ENCODE results near the gene CD2BP2. TPM values are rescaled to one million over a fixed set of nuclear protein-coding genes. Genes with fewer than 3 reads are reported as not detected.

CD2BP2 gene
- total and polyA plus RNA-seq, 2 of the 13 experiments (the other 11 are each of a cell fraction or from before 2014, with no cell fraction given): 24.9 to 54.6 TPM

DNA sequence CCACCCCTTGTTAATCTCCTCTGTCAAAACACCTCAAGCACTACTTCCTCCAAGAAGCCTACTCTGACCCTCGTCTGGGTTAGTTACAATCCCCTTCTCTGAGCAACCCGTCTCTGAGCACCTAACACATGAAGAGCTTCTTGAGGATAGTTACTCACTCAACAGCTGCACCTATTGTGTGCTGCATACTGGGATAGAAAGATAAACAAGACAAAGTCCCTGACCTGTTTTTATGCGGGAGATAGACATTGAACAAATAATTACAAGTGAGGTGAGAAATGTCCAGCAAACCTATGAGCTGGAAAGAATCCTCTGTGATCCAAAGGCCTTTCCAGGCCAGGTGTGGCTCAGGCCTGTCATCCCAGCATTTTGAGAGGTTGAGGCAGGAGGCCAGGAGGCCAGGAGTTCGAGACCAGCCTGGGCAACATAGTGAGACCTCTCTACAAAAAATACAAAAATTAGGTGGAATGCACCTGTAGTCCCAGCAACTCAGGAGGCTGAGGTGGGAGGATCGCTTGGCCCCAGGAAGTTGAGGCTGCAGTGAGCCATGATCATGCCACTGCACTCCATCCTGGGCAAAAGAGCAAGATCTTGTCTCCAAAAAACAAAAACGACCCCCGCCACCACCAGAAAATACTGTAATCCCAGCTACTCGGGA is 46.8 kb upstream of the CD2BP2 start (continued):
- TF ChIP-seq, protein P1, sequence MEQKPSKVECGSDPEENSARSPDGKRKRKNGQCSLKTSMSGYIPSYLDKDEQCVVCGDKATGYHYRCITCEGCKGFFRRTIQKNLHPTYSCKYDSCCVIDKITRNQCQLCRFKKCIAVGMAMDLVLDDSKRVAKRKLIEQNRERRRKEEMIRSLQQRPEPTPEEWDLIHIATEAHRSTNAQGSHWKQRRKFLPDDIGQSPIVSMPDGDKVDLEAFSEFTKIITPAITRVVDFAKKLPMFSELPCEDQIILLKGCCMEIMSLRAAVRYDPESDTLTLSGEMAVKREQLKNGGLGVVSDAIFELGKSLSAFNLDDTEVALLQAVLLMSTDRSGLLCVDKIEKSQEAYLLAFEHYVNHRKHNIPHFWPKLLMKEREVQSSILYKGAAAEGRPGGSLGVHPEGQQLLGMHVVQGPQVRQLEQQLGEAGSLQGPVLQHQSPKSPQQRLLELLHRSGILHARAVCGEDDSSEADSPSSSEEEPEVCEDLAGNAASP (CRISPR knock-in tag; IDR thresholded peaks at IDR 0.05; ENCODE audit: borderline replicate concordance): peak; percentile 87; the same call in 1 of the 2 replicates
- TF ChIP-seq PCBP2 (optimal IDR thresholded peaks at IDR 0.05; ENCODE audit: low read depth, low read length, poor library complexity, severe bottlenecking) (no peak), SIX1 (CRISPR knock-in tag; IDR thresholded peaks at IDR 0.05; ENCODE audit: borderline replicate concordance) (peak; percentile 63; the same call in 1 of the 2 replicates), ATF7 (IDR thresholded peaks at IDR 0.05) (no peak), ATF7 (CRISPR knock-in tag; IDR thresholded peaks at IDR 0.05) (no peak), TP53 (CRISPR knock-in tag; conservative IDR thresholded peaks at IDR 0.05) (no peak), ZNF232 (CRISPR knock-in tag; IDR thresholded peaks at IDR 0.05; ENCODE audit: borderline replicate concordance) (no peak; the same call in 1 of the 2 replicates), KDM3A (CRISPR knock-in tag; IDR thresholded peaks at IDR 0.05; ENCODE audit: low read depth) (no peak; the same call in 1 of the 2 replicates), RARA (CRISPR knock-in tag; IDR thresholded peaks at IDR 0.05) (peak; percentile 88), ZNF598 (CRISPR knock-in tag; IDR thresholded peaks at IDR 0.05; ENCODE audit: borderline replicate concordance) (peak; percentile 67; the same call in 1 of the 2 replicates), FOXA3 (CRISPR knock-in tag; IDR thresholded peaks at IDR 0.05) (peak; percentile 96), ZFY (CRISPR knock-in tag; IDR thresholded peaks at IDR 0.05) (peak; percentile 78), ZSCAN29 (CRISPR knock-in tag; conservative IDR thresholded peaks at IDR 0.05) (peak; percentile 66; the same call in 1 of the 2 replicates), ZNF430 (CRISPR knock-in tag; IDR thresholded peaks at IDR 0.05) (0 out of 2 replicates have a peak, but pooled peaks have one; percentile 18), MED13 (CRISPR knock-in tag; IDR thresholded peaks at IDR 0.05) (no peak), BORCS8-MEF2B (CRISPR knock-in tag; IDR thresholded peaks at IDR 0.05) (peak; percentile 37; the same call in 1 of the 2 replicates), ZNF441 (CRISPR knock-in tag; IDR thresholded peaks at IDR 0.05; ENCODE audit: borderline replicate concordance) (peak; percentile 78), SOX5 (CRISPR knock-in tag; IDR thresholded peaks at IDR 0.05; ENCODE audit: borderline replicate concordance) (peak; percentile 96), MTA1 (CRISPR knock-in tag; IDR thresholded peaks at IDR 0.05; ENCODE audit: borderline replicate concordance) (0 out of 2 replicates have a peak, but pooled peaks have one; percentile 23), ZNF431 (CRISPR knock-in tag; IDR thresholded peaks at IDR 0.05; ENCODE audit: borderline replicate concordance, low read depth) (no peak)
- TF ChIP-seq, protein P2, sequence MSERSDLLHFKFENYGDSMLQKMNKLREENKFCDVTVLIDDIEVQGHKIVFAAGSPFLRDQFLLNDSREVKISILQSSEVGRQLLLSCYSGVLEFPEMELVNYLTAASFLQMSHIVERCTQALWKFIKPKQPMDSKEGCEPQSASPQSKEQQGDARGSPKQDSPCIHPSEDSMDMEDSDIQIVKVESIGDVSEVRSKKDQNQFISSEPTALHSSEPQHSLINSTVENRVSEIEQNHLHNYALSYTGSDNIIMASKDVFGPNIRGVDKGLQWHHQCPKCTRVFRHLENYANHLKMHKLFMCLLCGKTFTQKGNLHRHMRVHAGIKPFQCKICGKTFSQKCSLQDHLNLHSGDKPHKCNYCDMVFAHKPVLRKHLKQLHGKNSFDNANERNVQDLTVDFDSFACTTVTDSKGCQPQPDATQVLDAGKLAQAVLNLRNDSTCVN (CRISPR knock-in tag; IDR thresholded peaks at IDR 0.05; ENCODE audit: borderline replicate concordance): no peak
- TF ChIP-seq, protein P3, sequence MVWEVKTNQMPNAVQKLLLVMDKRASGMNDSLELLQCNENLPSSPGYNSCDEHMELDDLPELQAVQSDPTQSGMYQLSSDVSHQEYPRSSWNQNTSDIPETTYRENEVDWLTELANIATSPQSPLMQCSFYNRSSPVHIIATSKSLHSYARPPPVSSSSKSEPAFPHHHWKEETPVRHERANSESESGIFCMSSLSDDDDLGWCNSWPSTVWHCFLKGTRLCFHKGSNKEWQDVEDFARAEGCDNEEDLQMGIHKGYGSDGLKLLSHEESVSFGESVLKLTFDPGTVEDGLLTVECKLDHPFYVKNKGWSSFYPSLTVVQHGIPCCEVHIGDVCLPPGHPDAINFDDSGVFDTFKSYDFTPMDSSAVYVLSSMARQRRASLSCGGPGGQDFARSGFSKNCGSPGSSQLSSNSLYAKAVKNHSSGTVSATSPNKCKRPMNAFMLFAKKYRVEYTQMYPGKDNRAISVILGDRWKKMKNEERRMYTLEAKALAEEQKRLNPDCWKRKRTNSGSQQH (CRISPR knock-in tag; IDR thresholded peaks at IDR 0.05; ENCODE audit: low read depth): peak; percentile 59; the same call in 1 of the 2 replicates
- TF ChIP-seq, protein P4, sequence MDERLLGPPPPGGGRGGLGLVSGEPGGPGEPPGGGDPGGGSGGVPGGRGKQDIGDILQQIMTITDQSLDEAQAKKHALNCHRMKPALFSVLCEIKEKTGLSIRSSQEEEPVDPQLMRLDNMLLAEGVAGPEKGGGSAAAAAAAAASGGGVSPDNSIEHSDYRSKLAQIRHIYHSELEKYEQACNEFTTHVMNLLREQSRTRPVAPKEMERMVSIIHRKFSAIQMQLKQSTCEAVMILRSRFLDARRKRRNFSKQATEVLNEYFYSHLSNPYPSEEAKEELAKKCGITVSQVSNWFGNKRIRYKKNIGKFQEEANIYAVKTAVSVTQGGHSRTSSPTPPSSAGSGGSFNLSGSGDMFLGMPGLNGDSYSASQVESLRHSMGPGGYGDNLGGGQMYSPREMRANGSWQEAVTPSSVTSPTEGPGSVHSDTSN (CRISPR knock-in tag; IDR thresholded peaks at IDR 0.05): peak; percentile 7; the same call in 1 of the 2 replicates
- TF ChIP-seq, protein P5, sequence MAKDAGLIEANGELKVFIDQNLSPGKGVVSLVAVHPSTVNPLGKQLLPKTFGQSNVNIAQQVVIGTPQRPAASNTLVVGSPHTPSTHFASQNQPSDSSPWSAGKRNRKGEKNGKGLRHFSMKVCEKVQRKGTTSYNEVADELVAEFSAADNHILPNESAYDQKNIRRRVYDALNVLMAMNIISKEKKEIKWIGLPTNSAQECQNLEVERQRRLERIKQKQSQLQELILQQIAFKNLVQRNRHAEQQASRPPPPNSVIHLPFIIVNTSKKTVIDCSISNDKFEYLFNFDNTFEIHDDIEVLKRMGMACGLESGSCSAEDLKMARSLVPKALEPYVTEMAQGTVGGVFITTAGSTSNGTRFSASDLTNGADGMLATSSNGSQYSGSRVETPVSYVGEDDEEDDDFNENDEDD (CRISPR knock-in tag; IDR thresholded peaks at IDR 0.05; ENCODE audit: borderline replicate concordance): no peak; the same call in 1 of the 2 replicates
